GM18526 (cell line): Measurements from ENCODE around the gene RFWD3.
A peak's percentile ranks its signal among the peaks of the same experiment; 100 is the strongest.

Experiments used
- POLR2A ChIP-seq: IDR thresholded peaks from 3 replicates; pipeline ENCODE4 v1.6.1; 2011; ENCODE audit not compliant: insufficient read length; ENCODE audit errors: extremely low read depth

RFWD3 gene

GRCh38 chr16:74606521-74607309 is 60.0 kb downstream of the RFWD3 start, which contains the start of gene GLG1:
Gene GLG1, minus strand, starts transcription at chr16:74607114. Its CDS starts 20 bp downstream, at chr16:74607094.
- peak; percentile 97 for TF ChIP-seq POLR2A

- no peak for TF ChIP-seq POLR2A
These were observed 60.7 kb downstream of the RFWD3 start for GRCh38 chr16:74605746-74606520.

- no peak for TF ChIP-seq POLR2A
These were observed 61.3 kb downstream of the RFWD3 start for GRCh38 chr16:74605332-74605731.

GRCh38 chr16:74603848-74604247 is 62.8 kb downstream of the RFWD3 start:
- no peak for TF ChIP-seq POLR2A

GRCh38 chr16:74601126-74601871 is 65.4 kb downstream of the RFWD3 start:
- no peak for TF ChIP-seq POLR2A

- TF ChIP-seq POLR2A = no peak
These were observed 70.1 kb downstream of the RFWD3 start for GRCh38 chr16:74596586-74596985.

GRCh38 chr16:74592847-74593246 is 73.8 kb downstream of the RFWD3 start:
- TF ChIP-seq POLR2A = no peak

- no peak for TF ChIP-seq POLR2A
These were observed 74.6 kb downstream of the RFWD3 start for GRCh38 chr16:74591876-74592650.

GRCh38 chr16:74586948-74587347 is 79.7 kb downstream of the RFWD3 start:
- no peak for TF ChIP-seq POLR2A

GRCh38 chr16:74585846-74586443 is 80.7 kb downstream of the RFWD3 start:
- no peak for TF ChIP-seq POLR2A

GRCh38 chr16:74583926-74584666 is 82.6 kb downstream of the RFWD3 start:
- no peak for TF ChIP-seq POLR2A

GRCh38 chr16:74582970-74583369 is 83.7 kb downstream of the RFWD3 start:
- TF ChIP-seq POLR2A = no peak

- no peak for TF ChIP-seq POLR2A
These were observed 85.8 kb downstream of the RFWD3 start for GRCh38 chr16:74580833-74581232.

- no peak for TF ChIP-seq POLR2A
These were observed 87.8 kb downstream of the RFWD3 start for GRCh38 chr16:74578838-74579237.
